NCI-H1694 (cell line): ENCODE data around the gene WEE1.
"Not testable (repeated sequence)": the region's sequence is repeated elsewhere in the genome, so short reads cannot be mapped to it uniquely, and the experiment has no call there.

ENCODE experiments used
- DNase-seq: peaks from one replicate; lab custom pipeline; 2025; lab: John Stamatoyannopoulos, UW

The WEE1 gene

GRCh38 chr11:9596926-9597464 lies 23.5 kb downstream of the WEE1 start:
- no peak for DNase-seq

- DNase-seq: no peak
Observed at GRCh38 chr11:9600166-9600565, 26.7 kb downstream of the WEE1 start.

GRCh38 chr11:9600644-9601036 lies 27.2 kb downstream of the WEE1 start:
- no peak for DNase-seq

- DNase-seq: no peak
Observed at GRCh38 chr11:9601037-9601875, 27.8 kb downstream of the WEE1 start.

GRCh38 chr11:9601876-9602199 lies 28.4 kb downstream of the WEE1 start:
- no peak for DNase-seq

GRCh38 chr11:9603214-9603613 lies 29.7 kb downstream of the WEE1 start:
- not testable (repeated sequence) for DNase-seq

- no peak for DNase-seq
Observed at GRCh38 chr11:9604134-9604533, 30.7 kb downstream of the WEE1 start.

GRCh38 chr11:9605742-9606141 lies 32.3 kb downstream of the WEE1 start:
- DNase-seq: no peak

GRCh38 chr11:9606809-9607510 lies 33.5 kb downstream of the WEE1 start:
- no peak for DNase-seq

- DNase-seq: no peak
Observed at GRCh38 chr11:9607511-9607899, 34.0 kb downstream of the WEE1 start.

- DNase-seq: no peak
Observed at GRCh38 chr11:9609002-9609759, 35.7 kb downstream of the WEE1 start.

- no peak for DNase-seq
Observed at GRCh38 chr11:9609841-9610240, 36.4 kb downstream of the WEE1 start.

- DNase-seq: peak; percentile 85
Observed at GRCh38 chr11:9613118-9613829, 39.8 kb downstream of the WEE1 start.

GRCh38 chr11:9613830-9614762 lies 40.6 kb downstream of the WEE1 start:
- DNase-seq: peak; percentile 37

- no peak for DNase-seq
Observed at GRCh38 chr11:9615031-9615451, 41.6 kb downstream of the WEE1 start.

GRCh38 chr11:9616042-9616675 lies 42.7 kb downstream of the WEE1 start:
- no peak for DNase-seq

GRCh38 chr11:9616858-9617257 lies 43.4 kb downstream of the WEE1 start:
- no peak for DNase-seq

- DNase-seq: no peak
Observed at GRCh38 chr11:9617940-9618339, 44.5 kb downstream of the WEE1 start.

- no peak for DNase-seq
Observed at GRCh38 chr11:9619004-9619403, 45.5 kb downstream of the WEE1 start.

- no peak for DNase-seq
Observed at GRCh38 chr11:9619971-9620370, 46.5 kb downstream of the WEE1 start.
